Lower leg skin (tissue), 3 donors: Measurements from ENCODE around the gene GLS.
"Not testable (repeated sequence)": the region's sequence is repeated elsewhere in the genome, so short reads cannot be mapped to it uniquely, and the experiment has no call there.

ENCODE experiments used
- CTCF ChIP-seq, 3 donors: fragments of 450-650 bp; IDR thresholded peaks; one replicate each; pipeline ENCODE4 v1.5.1; 2016; ENCODE audit warnings: antibody characterized with exemption in 3 of 3, mild to moderate bottlenecking in 3 of 3, moderate library complexity in 2 of 3
- POLR2A ChIP-seq, 2 donors: fragments of 450-650 bp; IDR thresholded peaks; one replicate each; pipeline ENCODE4 v1.6.1; 2016 to 2017; ENCODE audit warnings: antibody characterized with exemption in 2 of 2, mild to moderate bottlenecking in 1 of 2, moderate library complexity in 1 of 2

GRCh38 chr2:190961117-190961516, 80.5 kb downstream of the GLS start:
- TF ChIP-seq CTCF, POLR2A (IDR thresholded peaks at IDR 0.05): not testable (repeated sequence)
